MM.1S (cell line): ENCODE measurements around the gene NFATC4.

Experiments
- CTCF ChIP-seq: fragments of 300-600 bp; sonication (generic); IDR thresholded peaks from 2 replicates; pipeline ENCODE4 v1.5.1; 2016; ENCODE audit warnings: antibody characterized with exemption, low read length, mixed read lengths
- EZH2phosphoT487 ChIP-seq: fragments of 300-600 bp; sonication (generic); IDR thresholded peaks from 2 replicates; pipeline ENCODE4 v1.6.1; 2018; ENCODE audit warnings: antibody characterized with exemption, low read length

DNA sequence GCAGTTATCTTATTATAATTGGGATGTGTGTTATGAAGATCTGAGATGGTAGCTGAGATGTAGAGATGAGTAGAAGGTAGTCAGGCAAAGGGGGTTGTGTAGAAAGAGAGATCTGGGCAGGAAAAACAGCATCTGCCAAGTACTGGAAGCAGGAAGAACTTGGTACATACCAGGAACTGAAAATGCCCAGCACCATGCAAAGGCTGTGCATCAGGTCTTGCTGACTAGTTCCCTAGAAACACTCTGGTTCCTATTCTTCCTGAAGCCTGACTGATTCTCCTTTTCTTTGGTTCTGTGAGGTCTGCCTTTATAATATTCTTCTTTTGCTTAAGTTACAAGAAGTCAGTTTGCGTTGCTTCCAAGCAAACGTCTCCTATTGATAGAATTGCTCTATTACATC is 6.7 kb upstream of the NFATC4 start:
- TF ChIP-seq CTCF (no peak), EZH2phosphoT487 (no peak)
